Measurements from ENCODE around the gene RNF212B.

RNF212B gene

GRCh38 chr14:23286902-23287479 lies 49.3 kb downstream of the RNF212B start:
- Histone ChIP-seq H3K4me3 (ENCODE audit: low read length) (peak overlapping the region; percentile 91), H3K79me2 (ENCODE audit: control insufficient read depth, low read length) (peaks cover 27% of the 10 kb centered on the region), H3K9me2 (replicated peaks; ENCODE audit: control insufficient read depth, low read length) (no peaks in the 10 kb centered on the region), H3K27me3 (ENCODE audit: control insufficient read depth, low read length) (peaks cover 9% of the 10 kb centered on the region), H3K4me2 (ENCODE audit: low read length) (peak overlapping the region; percentile 93), H3K4me1 (ENCODE audit: control insufficient read depth, low read length) (peaks cover 15% of the 10 kb centered on the region), H3K36me3 (ENCODE audit: control insufficient read depth, low read length) (peaks cover 15% of the 10 kb centered on the region), H3K27ac (ENCODE audit: low read depth, low read length) (no peak overlapping the region), H3K9me3 (ENCODE audit: control insufficient read depth, insufficient read depth, low read length) (no peaks in the 10 kb centered on the region), H4K20me1 (ENCODE audit: control insufficient read depth, insufficient read depth, low read depth, low read length) (no peaks in the 10 kb centered on the region), H3F3A (ENCODE audit: control insufficient read depth, insufficient read depth) (no peaks in the 10 kb centered on the region)
- TF ChIP-seq EZH2phosphoT487 (IDR thresholded peaks at IDR 0.05; ENCODE audit: borderline replicate concordance, low read length) = no peak
- TF ChIP-seq CTCF (IDR thresholded peaks at IDR 0.05; ENCODE audit: low read depth, low read length, poor library complexity, severe bottlenecking) = no peak

- H3K4me2 ChIP-seq (ENCODE audit: low read length) = peak overlapping the region; percentile 21
- no peak overlapping the region for H3K4me3 ChIP-seq (ENCODE audit: low read length)
- peak; percentile 92 for TF ChIP-seq CTCF (IDR thresholded peaks at IDR 0.05; ENCODE audit: low read depth, low read length, poor library complexity, severe bottlenecking)
- TF ChIP-seq EZH2phosphoT487 (IDR thresholded peaks at IDR 0.05; ENCODE audit: borderline replicate concordance, low read length) = no peak
- peaks cover 38% of the 10 kb centered on the region for H3K36me3 ChIP-seq (ENCODE audit: control insufficient read depth, low read length)
- peaks cover 11% of the 10 kb centered on the region for H3F3A ChIP-seq (ENCODE audit: control insufficient read depth, insufficient read depth)
- no peak overlapping the region for H3K27ac ChIP-seq (ENCODE audit: low read depth, low read length)
- H3K9me3 ChIP-seq (ENCODE audit: control insufficient read depth, insufficient read depth, low read length) = no peaks in the 10 kb centered on the region
- no peaks in the 10 kb centered on the region; the same call in 1 of the 2 replicates for H3K27me3 ChIP-seq (ENCODE audit: control insufficient read depth, low read length)
- H3K9me2 ChIP-seq (replicated peaks; ENCODE audit: control insufficient read depth, low read length) = no peaks in the 10 kb centered on the region
- peaks cover 15% of the 10 kb centered on the region for H3K4me1 ChIP-seq (ENCODE audit: control insufficient read depth, low read length)
- H3K79me2 ChIP-seq (ENCODE audit: control insufficient read depth, low read length) = peaks cover 1% of the 10 kb centered on the region
- H4K20me1 ChIP-seq (ENCODE audit: control insufficient read depth, insufficient read depth, low read depth, low read length) = no peaks in the 10 kb centered on the region
Observed at GRCh38 chr14:23294734-23295561, 57.2 kb downstream of the RNF212B start.

- Histone ChIP-seq H3K9me3 (ENCODE audit: control insufficient read depth, insufficient read depth, low read length) (no peaks in the 10 kb centered on the region), H3K27ac (ENCODE audit: low read depth, low read length) (no peak overlapping the region), H3K4me1 (ENCODE audit: control insufficient read depth, low read length) (peaks cover 23% of the 10 kb centered on the region), H3K4me2 (ENCODE audit: low read length) (no peak overlapping the region), H3K79me2 (ENCODE audit: control insufficient read depth, low read length) (peaks cover 12% of the 10 kb centered on the region), H3K36me3 (ENCODE audit: control insufficient read depth, low read length) (peaks cover 47% of the 10 kb centered on the region), H3K4me3 (ENCODE audit: low read length) (no peak overlapping the region), H3K9me2 (replicated peaks; ENCODE audit: control insufficient read depth, low read length) (no peaks in the 10 kb centered on the region), H3K27me3 (ENCODE audit: control insufficient read depth, low read length) (no peaks in the 10 kb centered on the region; the same call in 1 of the 2 replicates), H4K20me1 (ENCODE audit: control insufficient read depth, insufficient read depth, low read depth, low read length) (no peaks in the 10 kb centered on the region), H3F3A (ENCODE audit: control insufficient read depth, insufficient read depth) (peaks cover 11% of the 10 kb centered on the region)
- TF ChIP-seq EZH2phosphoT487 (IDR thresholded peaks at IDR 0.05; ENCODE audit: borderline replicate concordance, low read length) (no peak), CTCF (IDR thresholded peaks at IDR 0.05; ENCODE audit: low read depth, low read length, poor library complexity, severe bottlenecking) (no peak)
Observed at GRCh38 chr14:23296012-23296777, 58.5 kb downstream of the RNF212B start.

All from DOHH2 (cell line).